ENCODE measurements around the gene CXCL6.

Gene CXCL6

DNA sequence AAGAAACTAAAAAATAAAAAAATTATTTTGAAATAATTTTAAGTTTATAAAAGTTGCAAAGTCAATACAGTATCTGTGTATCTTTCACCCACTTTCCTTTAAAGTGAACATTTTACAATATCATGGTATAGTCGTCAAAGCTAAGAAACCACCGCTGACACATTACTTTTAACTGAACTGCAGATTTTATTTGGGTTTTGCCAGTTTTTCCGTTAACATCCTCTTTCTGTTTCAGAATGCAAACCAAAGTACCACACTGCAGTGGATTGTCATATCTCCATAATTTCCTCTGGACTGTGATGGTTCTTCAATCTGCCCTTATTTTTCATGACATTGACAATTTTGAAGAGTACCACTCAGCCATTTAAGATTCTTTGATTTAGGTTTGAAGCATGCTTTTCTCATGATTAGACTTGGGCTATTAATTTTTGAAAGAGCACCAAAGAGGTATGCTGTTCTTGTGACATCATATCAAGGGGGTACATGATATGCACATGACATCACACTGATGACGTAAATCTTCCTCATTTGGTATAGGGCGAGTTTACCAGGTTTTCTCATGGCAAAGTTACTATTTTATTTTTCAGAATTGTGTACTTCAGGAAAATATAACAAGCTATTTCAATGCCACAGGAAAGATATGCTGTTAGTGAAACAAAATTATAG lies 29.1 kb downstream of the CXCL6 start:
- no peak overlapping the region for H3K4me3 ChIP-seq (ENCODE audit: low read depth in 1 of 2, low read length in 1 of 2)
- no peaks in the 10 kb centered on the region for H3K36me3 ChIP-seq
- peak overlapping the region; percentile 73 for H3K27ac ChIP-seq
- no peaks in the 10 kb centered on the region for H3K9me3 ChIP-seq
- no peaks in the 10 kb centered on the region for H3K27me3 ChIP-seq
- H3K4me1 ChIP-seq (ENCODE audit: control insufficient read depth in 1 of 2, insufficient read depth in 1 of 2, low read depth in 1 of 2, low read length in 1 of 2): peaks cover 54 to 62% of the 10 kb centered on the region in 2 experiments
- TF ChIP-seq, protein P1, sequence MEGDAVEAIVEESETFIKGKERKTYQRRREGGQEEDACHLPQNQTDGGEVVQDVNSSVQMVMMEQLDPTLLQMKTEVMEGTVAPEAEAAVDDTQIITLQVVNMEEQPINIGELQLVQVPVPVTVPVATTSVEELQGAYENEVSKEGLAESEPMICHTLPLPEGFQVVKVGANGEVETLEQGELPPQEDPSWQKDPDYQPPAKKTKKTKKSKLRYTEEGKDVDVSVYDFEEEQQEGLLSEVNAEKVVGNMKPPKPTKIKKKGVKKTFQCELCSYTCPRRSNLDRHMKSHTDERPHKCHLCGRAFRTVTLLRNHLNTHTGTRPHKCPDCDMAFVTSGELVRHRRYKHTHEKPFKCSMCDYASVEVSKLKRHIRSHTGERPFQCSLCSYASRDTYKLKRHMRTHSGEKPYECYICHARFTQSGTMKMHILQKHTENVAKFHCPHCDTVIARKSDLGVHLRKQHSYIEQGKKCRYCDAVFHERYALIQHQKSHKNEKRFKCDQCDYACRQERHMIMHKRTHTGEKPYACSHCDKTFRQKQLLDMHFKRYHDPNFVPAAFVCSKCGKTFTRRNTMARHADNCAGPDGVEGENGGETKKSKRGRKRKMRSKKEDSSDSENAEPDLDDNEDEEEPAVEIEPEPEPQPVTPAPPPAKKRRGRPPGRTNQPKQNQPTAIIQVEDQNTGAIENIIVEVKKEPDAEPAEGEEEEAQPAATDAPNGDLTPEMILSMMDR (IDR thresholded peaks at IDR 0.05): no peak

DNA sequence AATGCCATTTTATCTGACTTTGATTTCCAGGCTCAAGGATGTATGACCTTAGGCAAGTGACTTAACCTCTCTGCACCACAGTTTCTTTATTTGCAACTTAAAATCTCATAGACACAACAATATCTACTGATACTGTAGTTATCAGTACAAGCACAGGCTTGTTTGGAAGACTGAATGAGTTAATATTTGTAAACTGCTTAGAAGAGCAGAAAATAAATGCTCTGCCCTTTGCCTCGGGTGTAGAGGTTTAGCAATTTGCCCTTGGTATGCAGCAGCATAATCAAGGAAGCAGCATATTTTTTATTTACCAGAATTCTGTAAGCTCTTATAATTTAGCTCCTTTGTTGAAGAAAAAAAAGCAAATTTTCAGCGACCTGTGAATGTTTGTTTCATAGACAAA lies 29.8 kb downstream of the CXCL6 start:
- TF ChIP-seq, protein P1 (IDR thresholded peaks at IDR 0.05): no peak
- Histone ChIP-seq H3K9me3 (no peaks in the 10 kb centered on the region), H3K27ac (peak overlapping the region; percentile 73), H3K36me3 (no peaks in the 10 kb centered on the region), H3K4me1 (ENCODE audit: control insufficient read depth in 1 of 2, insufficient read depth in 1 of 2, low read depth in 1 of 2, low read length in 1 of 2) (peaks cover 56 to 69% of the 10 kb centered on the region in 2 experiments), H3K27me3 (no peaks in the 10 kb centered on the region), H3K4me3 (ENCODE audit: low read depth in 1 of 2, low read length in 1 of 2) (no peak overlapping the region)

DNA sequence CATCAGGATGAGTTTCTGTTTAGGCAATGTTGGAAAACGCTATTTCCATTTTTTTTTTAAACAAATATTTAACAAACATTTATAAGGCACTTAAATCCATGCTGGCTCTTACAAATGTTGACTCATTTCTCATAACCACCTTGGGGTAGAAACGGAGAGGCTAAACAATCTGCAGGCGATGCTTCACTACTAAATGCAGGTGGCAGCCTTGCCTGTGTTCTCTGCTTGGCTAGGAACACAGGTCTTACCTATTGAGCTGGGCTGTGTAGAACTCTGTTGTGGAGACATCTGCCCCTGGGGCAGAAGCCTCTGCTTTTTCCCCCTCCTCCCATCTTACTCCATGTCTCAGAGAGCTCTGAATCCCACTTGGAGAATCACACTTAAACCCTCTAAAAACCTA lies 31.3 kb downstream of the CXCL6 start:
- TF ChIP-seq, protein P1 (IDR thresholded peaks at IDR 0.05): no peak
- Histone ChIP-seq H3K27me3 (no peaks in the 10 kb centered on the region), H3K27ac (peak overlapping the region; percentile 98), H3K36me3 (no peaks in the 10 kb centered on the region), H3K9me3 (no peaks in the 10 kb centered on the region), H3K4me3 (ENCODE audit: low read depth in 1 of 2, low read length in 1 of 2) (peak overlapping the region; percentile 82 to 92), H3K4me1 (ENCODE audit: control insufficient read depth in 1 of 2, insufficient read depth in 1 of 2, low read depth in 1 of 2, low read length in 1 of 2) (peaks cover 71 to 84% of the 10 kb centered on the region in 2 experiments)

DNA sequence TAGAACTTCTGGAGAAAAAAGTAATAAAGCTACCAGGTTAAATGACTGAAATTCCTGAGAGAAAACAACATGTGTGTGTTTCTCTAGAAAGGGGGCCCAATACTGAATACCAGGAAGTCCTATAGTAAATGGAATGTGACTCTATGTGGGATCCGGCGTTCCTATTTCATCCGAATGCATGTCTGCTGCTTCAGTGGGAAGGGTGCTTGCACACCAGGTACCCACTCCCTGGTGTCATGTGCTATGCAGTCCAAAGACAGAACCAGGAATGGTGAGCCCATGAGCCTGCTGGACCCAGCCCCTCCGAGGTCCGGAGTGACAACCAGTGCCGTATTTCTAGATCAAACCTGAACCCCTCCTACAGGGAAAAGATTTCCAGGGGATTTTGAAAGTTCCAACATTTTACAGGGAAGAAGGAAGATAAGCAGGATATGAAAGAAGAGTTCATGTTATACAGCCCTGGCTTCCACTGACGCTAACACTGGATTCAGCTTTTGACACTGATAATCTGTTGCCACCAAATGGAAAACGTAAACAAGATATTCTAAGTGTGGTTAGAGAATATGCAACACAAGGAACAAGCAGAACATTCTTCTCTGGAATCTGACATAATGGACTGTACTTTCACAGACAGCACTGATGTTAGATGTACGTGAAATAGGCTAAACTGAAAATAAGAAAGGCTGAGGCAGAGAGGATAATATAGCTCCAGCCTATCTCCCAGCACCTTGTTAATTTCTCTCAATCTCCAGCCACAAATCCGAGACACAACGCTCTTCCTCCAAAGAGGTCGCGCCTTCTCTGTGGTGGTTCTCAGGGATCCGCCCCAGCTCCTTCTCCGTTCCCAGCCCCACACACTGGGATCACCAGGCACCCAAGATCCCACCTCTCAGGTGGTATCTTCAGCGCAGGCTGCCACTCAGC lies 32.0 kb downstream of the CXCL6 start:
- H3K4me3 ChIP-seq (ENCODE audit: low read depth in 1 of 2, low read length in 1 of 2): peak overlapping the region; percentile 82 to 92
- TF ChIP-seq, protein P1 (IDR thresholded peaks at IDR 0.05): no peak
- no peaks in the 10 kb centered on the region for H3K36me3 ChIP-seq
- peaks cover 71 to 88% of the 10 kb centered on the region in 2 experiments for H3K4me1 ChIP-seq (ENCODE audit: control insufficient read depth in 1 of 2, insufficient read depth in 1 of 2, low read depth in 1 of 2, low read length in 1 of 2)
- H3K27me3 ChIP-seq: no peaks in the 10 kb centered on the region
- H3K9me3 ChIP-seq: no peaks in the 10 kb centered on the region
- H3K27ac ChIP-seq: peak overlapping the region; percentile 98

DNA sequence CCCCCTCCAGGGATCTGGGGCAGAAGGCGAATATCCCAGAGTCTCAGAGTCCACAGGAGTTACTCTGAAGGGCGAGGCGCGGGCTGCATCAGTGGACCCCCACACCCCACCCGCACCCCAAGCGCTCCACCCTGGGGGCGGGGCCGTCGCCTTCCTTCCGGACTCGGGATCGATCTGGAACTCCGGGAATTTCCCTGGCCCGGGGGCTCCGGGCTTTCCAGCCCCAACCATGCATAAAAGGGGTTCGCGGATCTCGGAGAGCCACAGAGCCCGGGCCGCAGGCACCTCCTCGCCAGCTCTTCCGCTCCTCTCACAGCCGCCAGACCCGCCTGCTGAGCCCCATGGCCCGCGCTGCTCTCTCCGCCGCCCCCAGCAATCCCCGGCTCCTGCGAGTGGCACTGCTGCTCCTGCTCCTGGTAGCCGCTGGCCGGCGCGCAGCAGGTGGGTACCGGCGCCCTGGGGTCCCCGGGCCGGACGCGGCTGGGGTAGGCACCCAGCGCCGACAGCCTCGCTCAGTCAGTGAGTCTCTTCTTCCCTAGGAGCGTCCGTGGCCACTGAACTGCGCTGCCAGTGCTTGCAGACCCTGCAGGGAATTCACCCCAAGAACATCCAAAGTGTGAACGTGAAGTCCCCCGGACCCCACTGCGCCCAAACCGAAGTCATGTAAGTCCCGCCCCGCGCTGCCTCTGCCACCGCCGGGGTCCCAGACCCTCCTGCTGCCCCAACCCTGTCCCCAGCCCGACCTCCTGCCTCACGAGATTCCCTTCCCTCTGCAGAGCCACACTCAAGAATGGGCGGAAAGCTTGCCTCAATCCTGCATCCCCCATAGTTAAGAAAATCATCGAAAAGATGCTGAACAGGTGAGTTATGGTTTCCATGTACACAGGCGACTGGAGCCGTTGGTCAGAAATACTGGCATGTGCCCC lies 32.9 kb downstream of the CXCL6 start, which contains the start of gene CXCL1:
TSS of gene CXCL1 (plus strand) at position 264 of the 926 bp plus-strand sequence. CDS start at position 342, 78 bp downstream.
- H3K4me1 ChIP-seq (ENCODE audit: control insufficient read depth in 1 of 2, insufficient read depth in 1 of 2, low read depth in 1 of 2, low read length in 1 of 2): peaks cover 71 to 88% of the 10 kb centered on the region in 2 experiments

More for the DNA sequence above, 32.9 kb downstream of the CXCL6 start, which contains the start of gene CXCL1:
- Histone ChIP-seq H3K9me3 (no peaks in the 10 kb centered on the region), H3K36me3 (no peaks in the 10 kb centered on the region), H3K27ac (peak within 1 kb of the TSS; percentile 98), H3K4me3 (ENCODE audit: low read depth in 1 of 2, low read length in 1 of 2) (peak within 1 kb of the TSS; percentile 82 to 92), H3K27me3 (no peaks in the 10 kb centered on the region)
- TF ChIP-seq, protein P1 (IDR thresholded peaks at IDR 0.05): no peak

Data from neutrophil (primary cell).